Endothelial cell of umbilical vein (primary cell): ENCODE data around the gene TBC1D5. TPM values are rescaled to one million over a fixed set of nuclear protein-coding genes. Genes with fewer than 3 reads are reported as not detected.

Source experiments
- BruUV-seq: library from RNA; stranded (reverse); fragments of 400-500 nt; replicated peaks from 2 replicates; lab custom pipeline; 2021; lab: Mats Ljungman, UMichigan
- CTCF ChIA-PET: fragments of 300-600, 350-600 bp; sonication (Branson Sonifier 250); formaldehyde crosslinking; loops from one replicate; lab custom pipeline; 2021; ENCODE audit warnings: antibody characterized with exemption, inconsistent platforms; lab: Charles Lee
- POLR2A ChIA-PET: fragments of 300-600, 350-600 bp; sonication (Branson Sonifier 250); formaldehyde crosslinking; loops from one replicate; lab custom pipeline; 2021; ENCODE audit warnings: antibody characterized with exemption, inconsistent platforms; lab: Charles Lee
- DNase-seq: peaks from one replicate; pipeline ENCODE4 v3.0.0-alpha.2; 2011; ENCODE audit warnings: low read depth, low spot score
- FAIRE-seq: peaks from 2 replicates; lab custom pipeline; 2011; peaks lifted over from hg19 to GRCh38; lab: Jason Lieb, UNC
- H2AFZ ChIP-seq: 2 replicates; pipeline ENCODE4 v1.6.0; 2012; ENCODE audit warnings: low read depth, low read length, control low read depth, inconsistent platforms
- H3K27ac ChIP-seq: 2 replicates; pipeline ENCODE4 v1.5.1; 2011; ENCODE audit warnings: low read depth, mild to moderate bottlenecking, control low read depth, low read length, moderate library complexity; ENCODE audit not compliant: insufficient read depth
- H3K27me3 ChIP-seq, 2 experiments: 2 replicates each; pipeline versions ENCODE4 v1.6.0 to v1.6.1; 2011; ENCODE audit warnings: low read length in 2 of 2, mixed read lengths in 1 of 2; ENCODE audit not compliant: control insufficient read depth in 2 of 2, insufficient read depth in 2 of 2
- H3K36me3 ChIP-seq, 2 experiments: 2 replicates in 1 of 2; 3 replicates in 1 of 2; pipeline ENCODE4 v1.5.1; 2011; ENCODE audit warnings: low read length in 2 of 2, mild to moderate bottlenecking in 1 of 2, moderate library complexity in 1 of 2; ENCODE audit not compliant: control insufficient read depth in 2 of 2, insufficient read depth in 2 of 2; ENCODE audit errors: extremely low read depth in 1 of 2
- H3K4me1 ChIP-seq: 3 replicates; pipeline ENCODE4 v1.5.1; 2011; ENCODE audit warnings: mild to moderate bottlenecking, low read length; ENCODE audit not compliant: control insufficient read depth, insufficient read depth; ENCODE audit errors: extremely low read depth
- H3K4me2 ChIP-seq: 2 replicates; pipeline ENCODE4 v1.6.1; 2011; ENCODE audit warnings: low read length, control low read depth, mixed read lengths; ENCODE audit not compliant: insufficient read depth
- H3K4me3 ChIP-seq, 3 experiments: fragments of 200-600 bp in 1 of 3; sonication (generic), shearing (Covaris generic) in 1 of 3; replicated peaks in 1 of 3; 2 replicates each; pipeline ENCODE4 v1.5.1; 2011 to 2016; ENCODE audit warnings: control low read depth in 3 of 3, low read length in 3 of 3, mild to moderate bottlenecking in 2 of 3, inconsistent platforms in 1 of 3, low read depth in 1 of 3, moderate library complexity in 1 of 3; ENCODE audit not compliant: insufficient read depth in 1 of 3
- H3K79me2 ChIP-seq: 2 replicates; pipeline ENCODE4 v1.6.0; 2012; ENCODE audit warnings: low read length, inconsistent platforms; ENCODE audit not compliant: control insufficient read depth, insufficient read depth
- H3K9ac ChIP-seq: replicated peaks from 2 replicates; pipeline ENCODE3; 2011; ENCODE audit warnings: low read length, control low read depth; ENCODE audit not compliant: insufficient read depth; ENCODE audit errors: extremely low read depth
- H3K9me1 ChIP-seq: replicated peaks from 3 replicates; pipeline ENCODE4 v1.6.0; 2011; ENCODE audit warnings: mild to moderate bottlenecking, low read length; ENCODE audit not compliant: control insufficient read depth, insufficient read depth; ENCODE audit errors: extremely low read depth
- H3K9me3 ChIP-seq: replicated peaks from 2 replicates; pipeline ENCODE4 v1.5.1; 2012; ENCODE audit warnings: low read length, inconsistent platforms; ENCODE audit not compliant: control insufficient read depth, insufficient read depth
- H4K20me1 ChIP-seq: replicated peaks from 2 replicates; pipeline ENCODE3; 2011; ENCODE audit warnings: mild to moderate bottlenecking, low read length; ENCODE audit not compliant: control insufficient read depth, insufficient read depth; ENCODE audit errors: extremely low read depth
- EZH2 ChIP-seq: IDR thresholded peaks from 2 replicates; pipeline ENCODE4 v1.6.1; 2012; ENCODE audit warnings: borderline replicate concordance, low read depth, mild to moderate bottlenecking, moderate library complexity, low read length, inconsistent platforms; ENCODE audit not compliant: severe bottlenecking
- FOS ChIP-seq: IDR thresholded peaks from 2 replicates; pipeline ENCODE4 v1.6.1; 2011; ENCODE audit warnings: mild to moderate bottlenecking, low read length, moderate library complexity, borderline replicate concordance; ENCODE audit not compliant: insufficient read depth
- GATA2 ChIP-seq: IDR thresholded peaks from 2 replicates; pipeline ENCODE4 v1.7.0; 2011; ENCODE audit warnings: low read depth, mild to moderate bottlenecking, moderate library complexity, mixed read lengths, low read length; ENCODE audit not compliant: insufficient read length, insufficient read depth
- JUN ChIP-seq: IDR thresholded peaks from 2 replicates; pipeline ENCODE4 v1.6.1; 2011; ENCODE audit warnings: borderline replicate concordance, low read depth; ENCODE audit not compliant: insufficient read length, insufficient read depth
- MAX ChIP-seq: IDR thresholded peaks from 2 replicates; pipeline ENCODE4 v1.6.1; 2011; ENCODE audit not compliant: insufficient read depth, insufficient read length
- MYC ChIP-seq: IDR thresholded peaks from one replicate; pipeline ENCODE4 v1.6.1; 2011; ENCODE audit warnings: mild to moderate bottlenecking, low read depth, low read length
- POLR2A ChIP-seq: IDR thresholded peaks from 2 replicates; pipeline ENCODE4 v1.6.1; 2012; ENCODE audit warnings: low read depth, mild to moderate bottlenecking, control low read depth, low read length
- POLR2AphosphoS5 ChIP-seq: IDR thresholded peaks from 2 replicates; pipeline ENCODE4 v1.6.1; 2012; ENCODE audit warnings: low read depth, mild to moderate bottlenecking, control low read depth, low read length, moderate library complexity; ENCODE audit not compliant: insufficient read depth
- dilution Hi-C: fragments of 300-500 bp; cut with MboI; formaldehyde crosslinking; loops from one replicate; pipeline ENCODE4 v1.15.0; 2019; ENCODE audit warnings: low sequenced_read_pairs; ENCODE audit not compliant: extremely low pct_ligation_motif_present
- intact Hi-C: fragments of 100-400 bp; cut with micrococcal nuclease; formaldehyde crosslinking; loops from one replicate; pipeline ENCODE4 v1.10.0; 2022
- polyA plus RNA-seq, 4 experiments: library from polyadenylated mRNA; depleted of rRNA in 3 of 4; stranded (reverse) in 3 of 4; unstranded in 1 of 4; fragments of >200 nt; gene quantifications; 2 replicates each; pipeline versions ENCODE4 v1.2.1 to v1.2.3, GENCODE V29; 2011 to 2012; ENCODE audit warnings: missing spikeins in 1 of 4
- total RNA-seq: library from RNA; stranded (reverse); gene quantifications from 2 replicates; pipeline ENCODE4 v1.2.3, GENCODE V29; 2021
- TF ChIP-seq, protein P1 (sequence below), 2 donors: IDR thresholded peaks; 1 replicate in 1 of 2; 2 replicates in 1 of 2; pipeline ENCODE4 v1.5.1; 2011; ENCODE audit warnings: low read length in 2 of 2, mild to moderate bottlenecking in 2 of 2, moderate library complexity in 2 of 2, control low read depth in 1 of 2, inconsistent platforms in 1 of 2, low read depth in 1 of 2; ENCODE audit not compliant: insufficient read depth in 1 of 2; ENCODE audit errors: extremely low read depth in 1 of 2

TBC1D5 gene
- total and polyA plus RNA-seq, 2 donors (not counting 3 experiments of a cell fraction or from before 2014, with no cell fraction given), result 17.5 to 44.7 TPM

DNA sequence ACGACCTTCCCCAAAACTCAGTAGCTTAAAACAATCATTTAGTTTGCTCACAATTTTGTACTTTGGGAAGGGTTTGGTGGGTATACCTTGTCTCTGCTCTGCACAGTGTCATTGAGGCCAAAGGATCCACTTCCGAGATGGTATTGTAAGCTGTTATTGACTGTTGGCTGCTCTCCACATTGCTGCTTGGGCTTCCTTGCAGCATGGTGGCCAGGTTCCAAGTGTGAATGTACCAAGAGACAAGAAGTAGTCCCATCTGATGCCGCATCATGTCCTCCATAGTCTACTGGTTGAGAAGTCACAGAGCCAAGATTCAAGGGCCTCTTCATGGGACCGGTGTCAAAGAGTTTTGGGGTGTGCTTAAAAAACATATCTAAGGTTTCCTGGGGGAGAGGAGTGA, 589.2 kb downstream of the TBC1D5 start:
- no TSS peak for BruUV-seq
- Histone ChIP-seq H3K9ac (no peak overlapping the region), H3K4me2 (no peak overlapping the region), H3K4me1 (no peaks in the 10 kb centered on the region), H3K9me3 (no peaks in the 10 kb centered on the region), H3K27ac (no peak overlapping the region), H3K4me3 (no peak overlapping the region), H3K36me3 (peaks cover 0 to 2% of the 10 kb centered on the region in 2 experiments), H3K79me2 (no peaks in the 10 kb centered on the region), H3K9me1 (no peaks in the 10 kb centered on the region), H4K20me1 (no peaks in the 10 kb centered on the region), H2AFZ (no peak overlapping the region), H3K27me3 (no peaks in the 10 kb centered on the region)
- CTCF ChIA-PET, result no interaction called here
- dilution Hi-C loops (no loop called here), intact Hi-C loops (no loop called here)
- DNase-seq, result no peak
- TF ChIP-seq POLR2A (no peak), MAX (no peak), JUN (no peak), GATA2 (no peak)
- FAIRE-seq, result no peak
- POLR2A ChIA-PET, result no interaction called here

- Histone ChIP-seq H3K9me1 (no peaks in the 10 kb centered on the region), H3K27me3 (no peaks in the 10 kb centered on the region), H4K20me1 (no peaks in the 10 kb centered on the region), H3K27ac (no peak overlapping the region), H3K9me3 (no peaks in the 10 kb centered on the region), H3K9ac (no peak overlapping the region), H2AFZ (no peak overlapping the region), H3K79me2 (no peaks in the 10 kb centered on the region), H3K4me1 (no peaks in the 10 kb centered on the region), H3K4me2 (no peak overlapping the region), H3K4me3 (no peak overlapping the region), H3K36me3 (peaks cover 0 to 2% of the 10 kb centered on the region in 2 experiments)
- intact Hi-C loops, result no loop called here
- ChIA-PET POLR2A (no interaction called here), CTCF (interaction anchor here (0.9 kb wide), 1 partner anchor 323 kb away, joined by 3 read pairs; no protein-coding TSS in a partner anchor)
- dilution Hi-C loops, result no loop called here
- DNase-seq, result no peak
- TF ChIP-seq FOS, result no peak
- no peak for TF ChIP-seq GATA2
- no peak for TF ChIP-seq JUN
- TF ChIP-seq, protein P1, sequence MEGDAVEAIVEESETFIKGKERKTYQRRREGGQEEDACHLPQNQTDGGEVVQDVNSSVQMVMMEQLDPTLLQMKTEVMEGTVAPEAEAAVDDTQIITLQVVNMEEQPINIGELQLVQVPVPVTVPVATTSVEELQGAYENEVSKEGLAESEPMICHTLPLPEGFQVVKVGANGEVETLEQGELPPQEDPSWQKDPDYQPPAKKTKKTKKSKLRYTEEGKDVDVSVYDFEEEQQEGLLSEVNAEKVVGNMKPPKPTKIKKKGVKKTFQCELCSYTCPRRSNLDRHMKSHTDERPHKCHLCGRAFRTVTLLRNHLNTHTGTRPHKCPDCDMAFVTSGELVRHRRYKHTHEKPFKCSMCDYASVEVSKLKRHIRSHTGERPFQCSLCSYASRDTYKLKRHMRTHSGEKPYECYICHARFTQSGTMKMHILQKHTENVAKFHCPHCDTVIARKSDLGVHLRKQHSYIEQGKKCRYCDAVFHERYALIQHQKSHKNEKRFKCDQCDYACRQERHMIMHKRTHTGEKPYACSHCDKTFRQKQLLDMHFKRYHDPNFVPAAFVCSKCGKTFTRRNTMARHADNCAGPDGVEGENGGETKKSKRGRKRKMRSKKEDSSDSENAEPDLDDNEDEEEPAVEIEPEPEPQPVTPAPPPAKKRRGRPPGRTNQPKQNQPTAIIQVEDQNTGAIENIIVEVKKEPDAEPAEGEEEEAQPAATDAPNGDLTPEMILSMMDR (IDR thresholded peaks at IDR 0.05; ENCODE audit: extremely low read depth in 1 of 2, insufficient read depth in 1 of 2, low read depth in 1 of 2, low read length in 2 of 2), result no peak
- TF ChIP-seq MAX, result no peak
- no peak for TF ChIP-seq POLR2AphosphoS5
- no peak for TF ChIP-seq MYC
- no peak for TF ChIP-seq EZH2
- no peak for TF ChIP-seq POLR2A
- no peak for FAIRE-seq
- BruUV-seq, result no TSS peak
Measured at GRCh38 chr3:17151598-17152373, 590.6 kb downstream of the TBC1D5 start.
